Spleen (tissue), 11 donors: ENCODE results near the gene AGTPBP1. TPM values are rescaled to one million over a fixed set of nuclear protein-coding genes. Genes with fewer than 3 reads are reported as not detected.

ENCODE experiments used
- DNase-seq: peaks from one replicate; pipeline ENCODE4 v3.0.0-alpha.2; 2020
- H3K27ac ChIP-seq, 8 donors: fragments of 200-600 bp; sonication (generic) in 7 of 8; 1 replicate in 4 of 8; 2 replicates in 4 of 8; pipeline versions ENCODE4 v1.5.0 to v1.8.0; 2016 to 2021; ENCODE audit warnings: inconsistent platforms in 4 of 8, mild to moderate bottlenecking in 4 of 8, moderate library complexity in 1 of 8
- H3K27me3 ChIP-seq, 7 donors: fragments of 200-600 bp; sonication (generic) in 6 of 7; replicated peaks in 1 of 7; 1 replicate in 4 of 7; 2 replicates in 3 of 7; pipeline versions ENCODE4 v1.5.0 to v1.8.0; 2016 to 2021; ENCODE audit warnings: inconsistent platforms in 3 of 7, mild to moderate bottlenecking in 1 of 7
- H3K36me3 ChIP-seq, 6 donors: fragments of 200-600 bp; sonication (generic) in 5 of 6; 1 replicate in 4 of 6; 2 replicates in 2 of 6; pipeline versions ENCODE4 v1.5.0 to v1.8.0; 2016 to 2021; ENCODE audit warnings: inconsistent platforms in 2 of 6
- H3K4me1 ChIP-seq, 6 donors: fragments of 200-600 bp; sonication (generic) in 5 of 6; 1 replicate in 3 of 6; 2 replicates in 3 of 6; pipeline versions ENCODE4 v1.5.0 to v1.8.0; 2016 to 2021; ENCODE audit warnings: inconsistent platforms in 3 of 6
- H3K4me3 ChIP-seq, 8 donors: fragments of 200-600 bp; sonication (generic) in 7 of 8; 1 replicate in 4 of 8; 2 replicates in 4 of 8; pipeline versions ENCODE4 v1.5.0 to v1.8.0; 2016 to 2021; ENCODE audit warnings: inconsistent platforms in 4 of 8, mild to moderate bottlenecking in 4 of 8, moderate library complexity in 2 of 8
- H3K9me3 ChIP-seq, 8 donors: fragments of 200-600 bp; sonication (generic) in 7 of 8; 1 replicate in 4 of 8; 2 replicates in 4 of 8; pipeline versions ENCODE4 v1.5.0 to v1.8.0; 2016 to 2021; ENCODE audit warnings: inconsistent platforms in 4 of 8
- CTCF ChIP-seq, 11 experiments: fragments of 200-600 bp in 7 of 11; fragments of 450-650 bp in 4 of 11; sonication (generic) in 4 of 11; IDR thresholded peaks in 8 of 11; conservative IDR thresholded peaks in 3 of 11; 1 replicate in 7 of 11; 2 replicates in 4 of 11; pipeline versions ENCODE4 v1.4.0 to v1.8.0; 2016 to 2021; ENCODE audit warnings: antibody characterized with exemption in 11 of 11, inconsistent platforms in 4 of 11, mild to moderate bottlenecking in 1 of 11
- POLR2A ChIP-seq, 3 donors: fragments of 450-650 bp; IDR thresholded peaks; one replicate each; pipeline ENCODE4 v1.5.1; 2017; ENCODE audit warnings: antibody characterized with exemption in 3 of 3, mild to moderate bottlenecking in 1 of 3
- POLR2AphosphoS5 ChIP-seq, 3 donors: sonication (generic); formaldehyde crosslinking; IDR thresholded peaks; one replicate each; pipeline ENCODE4 v1.5.1; 2017; ENCODE audit warnings: antibody characterized with exemption in 3 of 3
- WGBS, 5 donors: extraction: QIAGEN DNeasy Blood & Tissue Kit in 3 of 5; methylation state at CpG; one replicate each; pipeline versions ENCODE4 v1.1.5 to v1.1.7; 2013 to 2018; 5-methylcytosine and 5-hydroxymethylcytosine counted together
- intact Hi-C: fragments of 100-400 bp; cut with DNase I; formaldehyde crosslinking; loops from one replicate; pipeline ENCODE4 v1.15.0; 2023; ENCODE audit warnings: low total_unique reads
- polyA plus RNA-seq, 3 donors: library from polyadenylated mRNA; stranded (reverse); fragments of 200-250 nt; gene quantifications; one replicate each; pipeline ENCODE4 v1.2.1, GENCODE V29; 2013
- total RNA-seq, 7 donors: library from RNA; depleted of rRNA in 3 of 7; stranded (reverse); fragments of >200 nt in 3 of 7; fragmentation: NEBNext Ultra II Directional in 4 of 7; extraction: Animal tissue kit (Norgen Biotek cat#: 25700) in 4 of 7; gene quantifications; one replicate each; pipeline versions ENCODE4 v1.1.0 to v1.2.1, GENCODE V29; 2016 to 2021
- donor health status: healthy with polysubstance abuse.
- donor health status: DM: no; HTN: no; CAD: no; lungs with moderate emphysema.
- donor health status: DM: no; HTN: no; CAD: no.
- donor health status: Bipolar disorder and iron deficiency.
- donor health status: healthy.
- donor health status: DM: no; HTN: no; CAD: no.
- donor health status: DM: yes; HTN: yes; CAD: no.

The AGTPBP1 gene
- total and polyA plus RNA-seq, 10 donors = 5.3 to 83.6 (median 47.5) TPM

GRCh38 chr9:85559526-85559925, 182.2 kb downstream of the AGTPBP1 start:
- intact Hi-C loops = no loop called here
- peaks cover 0 to 36% (median 2%) of the 10 kb centered on the region in 6 donors for H3K36me3 ChIP-seq
- TF ChIP-seq POLR2AphosphoS5 (IDR thresholded peaks at IDR 0.05) = no peak
- no peak for TF ChIP-seq CTCF (IDR thresholded peaks at IDR 0.05 in 8 of 11, conservative IDR thresholded peaks at IDR 0.05 in 3 of 11)
- no peak for TF ChIP-seq POLR2A (IDR thresholded peaks at IDR 0.05)
- whole genome bisulfite sequencing, 5 donors = 70 to 96% (median 93%) methylated on average over 3 of the region's 3 CpGs
- H3K27ac ChIP-seq = no peak overlapping the region
- H3K4me3 ChIP-seq = no peak overlapping the region
- H3K9me3 ChIP-seq = no peaks in the 10 kb centered on the region
- H3K27me3 ChIP-seq = no peaks in the 10 kb centered on the region
- H3K4me1 ChIP-seq = no peaks in the 10 kb centered on the region
- DNase-seq = no peak

GRCh38 chr9:85554349-85554748, 187.4 kb downstream of the AGTPBP1 start:
- 59 to 95% (median 74%) methylated on average over 1 of the region's 1 CpG for WGBS, 5 donors
- H3K27me3 ChIP-seq = no peaks in the 10 kb centered on the region
- peaks cover 0 to 36% (median 0%) of the 10 kb centered on the region in 6 donors for H3K36me3 ChIP-seq
- no peaks in the 10 kb centered on the region for H3K4me1 ChIP-seq
- no peak overlapping the region for H3K4me3 ChIP-seq
- H3K9me3 ChIP-seq = no peaks in the 10 kb centered on the region
- no peak overlapping the region for H3K27ac ChIP-seq
- DNase-seq = no peak
- intact Hi-C loops = no loop called here
- no peak for TF ChIP-seq POLR2A (IDR thresholded peaks at IDR 0.05)
- no peak for TF ChIP-seq CTCF (IDR thresholded peaks at IDR 0.05 in 8 of 11, conservative IDR thresholded peaks at IDR 0.05 in 3 of 11)
- no peak for TF ChIP-seq POLR2AphosphoS5 (IDR thresholded peaks at IDR 0.05)

- no peak for TF ChIP-seq POLR2AphosphoS5 (IDR thresholded peaks at IDR 0.05)
- no peak for TF ChIP-seq CTCF (IDR thresholded peaks at IDR 0.05 in 8 of 11, conservative IDR thresholded peaks at IDR 0.05 in 3 of 11)
- no peak for TF ChIP-seq POLR2A (IDR thresholded peaks at IDR 0.05)
- H3K4me1 ChIP-seq = no peaks in the 10 kb centered on the region
- peaks cover 0 to 33% (median 0%) of the 10 kb centered on the region in 6 donors for H3K36me3 ChIP-seq
- intact Hi-C loops = no loop called here
- WGBS, 5 donors = 91 to 97% (median 95%) methylated on average over 5 of the region's 5 CpGs
- H3K9me3 ChIP-seq = no peaks in the 10 kb centered on the region
- no peak overlapping the region for H3K27ac ChIP-seq
- no peak overlapping the region for H3K4me3 ChIP-seq
- H3K27me3 ChIP-seq = no peaks in the 10 kb centered on the region
- DNase-seq = no peak
These were observed 188.3 kb downstream of the AGTPBP1 start for GRCh38 chr9:85553475-85553874.

GRCh38 chr9:85547599-85547998, 194.2 kb downstream of the AGTPBP1 start:
- 92 to 96% (median 94%) methylated on average over 2 of the region's 2 CpGs for WGBS, 5 donors

More at GRCh38 chr9:85547599-85547998, 194.2 kb downstream of the AGTPBP1 start:
- TF ChIP-seq POLR2A (IDR thresholded peaks at IDR 0.05) (no peak), POLR2AphosphoS5 (IDR thresholded peaks at IDR 0.05) (no peak), CTCF (IDR thresholded peaks at IDR 0.05 in 8 of 11, conservative IDR thresholded peaks at IDR 0.05 in 3 of 11) (no peak)
- no peak overlapping the region for H3K27ac ChIP-seq
- H3K27me3 ChIP-seq = no peaks in the 10 kb centered on the region
- no peak overlapping the region for H3K4me3 ChIP-seq
- no peaks in the 10 kb centered on the region for H3K4me1 ChIP-seq
- intact Hi-C loops = no loop called here
- DNase-seq = no peak
- no peaks in the 10 kb centered on the region for H3K9me3 ChIP-seq
- peaks cover 0 to 38% (median 0%) of the 10 kb centered on the region in 6 donors for H3K36me3 ChIP-seq
